ENCODE results near the gene HS1BP3.

DNA sequence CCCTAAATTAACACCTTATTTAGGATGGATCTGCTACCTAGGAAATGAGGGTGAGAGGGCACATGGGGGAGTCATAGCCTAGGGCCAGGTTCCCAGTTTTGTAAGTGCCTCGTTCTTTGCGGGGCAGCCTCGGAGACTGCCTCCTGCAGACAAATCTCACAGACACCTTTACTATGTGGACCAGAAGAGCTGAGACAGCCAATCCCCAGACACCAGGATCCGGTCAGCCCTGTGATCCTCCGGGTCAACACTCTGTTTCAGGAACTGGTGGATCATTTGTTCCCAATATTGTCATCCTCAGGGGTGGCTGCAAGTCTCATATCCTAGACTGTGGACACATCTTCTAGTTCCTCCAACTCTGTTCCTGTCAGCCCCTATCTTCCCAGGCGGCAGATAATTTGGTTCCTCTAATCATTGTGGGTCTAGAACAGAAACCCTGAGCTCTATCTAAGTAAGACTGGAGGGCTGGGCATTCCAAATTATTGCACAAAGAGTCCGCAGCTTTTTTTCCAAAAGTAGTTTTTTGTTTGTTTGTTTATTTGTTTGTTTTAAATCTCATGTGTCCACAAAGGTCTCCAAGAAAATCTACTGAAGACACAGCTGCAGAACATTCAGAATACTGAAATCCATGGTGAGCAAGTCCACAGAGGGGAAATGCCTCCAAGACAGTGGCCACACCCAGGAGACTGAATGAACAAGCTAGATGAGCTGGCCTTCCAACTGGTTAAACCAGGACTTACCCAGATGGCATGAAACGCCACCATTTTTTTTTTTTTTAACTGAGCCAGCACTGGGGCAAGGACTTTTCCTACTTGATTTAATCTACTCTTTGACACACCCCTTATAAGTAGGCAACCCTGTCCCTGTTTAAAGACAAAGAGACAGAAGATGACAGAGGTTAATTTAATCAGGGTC is 9.9 kb upstream of the HS1BP3 start:
- TF ChIP-seq, protein P1, sequence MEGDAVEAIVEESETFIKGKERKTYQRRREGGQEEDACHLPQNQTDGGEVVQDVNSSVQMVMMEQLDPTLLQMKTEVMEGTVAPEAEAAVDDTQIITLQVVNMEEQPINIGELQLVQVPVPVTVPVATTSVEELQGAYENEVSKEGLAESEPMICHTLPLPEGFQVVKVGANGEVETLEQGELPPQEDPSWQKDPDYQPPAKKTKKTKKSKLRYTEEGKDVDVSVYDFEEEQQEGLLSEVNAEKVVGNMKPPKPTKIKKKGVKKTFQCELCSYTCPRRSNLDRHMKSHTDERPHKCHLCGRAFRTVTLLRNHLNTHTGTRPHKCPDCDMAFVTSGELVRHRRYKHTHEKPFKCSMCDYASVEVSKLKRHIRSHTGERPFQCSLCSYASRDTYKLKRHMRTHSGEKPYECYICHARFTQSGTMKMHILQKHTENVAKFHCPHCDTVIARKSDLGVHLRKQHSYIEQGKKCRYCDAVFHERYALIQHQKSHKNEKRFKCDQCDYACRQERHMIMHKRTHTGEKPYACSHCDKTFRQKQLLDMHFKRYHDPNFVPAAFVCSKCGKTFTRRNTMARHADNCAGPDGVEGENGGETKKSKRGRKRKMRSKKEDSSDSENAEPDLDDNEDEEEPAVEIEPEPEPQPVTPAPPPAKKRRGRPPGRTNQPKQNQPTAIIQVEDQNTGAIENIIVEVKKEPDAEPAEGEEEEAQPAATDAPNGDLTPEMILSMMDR (IDR thresholded peaks at IDR 0.05) = no peak
- TF ChIP-seq POLR2A (IDR thresholded peaks at IDR 0.05) = no peak
